H1 (cell line): Measurements from ENCODE around the gene TOB2.

ENCODE experiments used
- CREB1 ChIP-seq: IDR thresholded peaks from 2 replicates; pipeline ENCODE4 v1.6.1; 2012; ENCODE audit warnings: inconsistent platforms
- RNF2 ChIP-seq: fragments of 200-900, 300-1000 bp; sonication (generic); IDR thresholded peaks from 2 replicates; pipeline ENCODE4 v1.7.1; 2016; ENCODE audit warnings: borderline replicate concordance, low read depth, mild to moderate bottlenecking, antibody characterized with exemption, low read length; ENCODE audit not compliant: poor library complexity, severe bottlenecking; ENCODE audit errors: missing control alignments
- SIN3A ChIP-seq, 2 experiments: IDR thresholded peaks in 1 of 2; conservative IDR thresholded peaks in 1 of 2; 2 replicates each; pipeline ENCODE4 v1.6.1; 2011 to 2012; ENCODE audit warnings: low read length in 2 of 2, improper control_type of control experiment in 1 of 2, low read depth in 1 of 2, mild to moderate bottlenecking in 1 of 2
- SP2 ChIP-seq: IDR thresholded peaks from 2 replicates; pipeline ENCODE4 v1.6.1; 2012; ENCODE audit warnings: mild to moderate bottlenecking, low read length, inconsistent platforms

DNA sequence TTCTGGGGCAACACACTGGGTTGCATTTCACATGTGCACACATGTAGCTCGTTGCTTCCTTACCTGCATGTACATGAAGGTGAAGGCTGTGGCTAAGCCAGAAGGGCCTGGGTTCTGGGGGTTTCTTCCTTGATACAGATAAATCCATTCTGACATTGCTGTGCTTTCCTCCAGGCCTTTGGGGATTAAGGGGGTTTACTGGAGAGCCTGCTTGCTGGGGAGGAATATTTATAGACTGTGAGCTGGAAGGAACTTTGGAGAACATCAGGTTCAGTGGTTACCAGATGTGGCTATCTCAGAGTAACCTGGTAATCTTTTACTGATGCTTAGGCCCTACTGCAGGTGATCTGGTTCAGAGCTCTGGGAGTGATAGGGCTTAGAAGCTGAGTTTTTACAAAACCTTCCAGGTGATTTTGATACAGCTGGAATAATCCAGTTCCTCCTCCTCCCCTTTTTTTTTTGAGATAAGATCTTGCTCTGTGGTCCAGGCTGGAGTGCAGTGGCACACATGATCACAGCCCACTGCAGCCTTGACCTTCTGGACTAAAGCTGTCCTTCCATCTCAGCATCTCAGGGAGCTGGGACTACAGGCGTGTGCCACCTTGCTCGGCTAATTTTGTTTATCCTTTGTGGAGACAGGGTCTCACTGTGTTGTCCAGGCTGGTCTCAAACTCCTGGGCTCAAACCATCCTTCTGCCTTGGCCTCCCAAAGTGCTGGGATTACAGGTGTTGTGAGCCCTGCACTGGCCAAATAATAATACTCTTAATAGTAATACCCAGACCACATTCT is 42.2 kb upstream of the TOB2 start:
- TF ChIP-seq CREB1 (no peak), RNF2 (no peak), SIN3A (conservative IDR thresholded peaks at IDR 0.05 in 1 of 2, IDR thresholded peaks at IDR 0.05 in 1 of 2; ENCODE audit: low read depth in 1 of 2, low read length in 2 of 2) (no peak), SP2 (no peak)
